ENCODE data around the gene TBXAS1. TPM values are rescaled to one million over a fixed set of nuclear protein-coding genes. Genes with fewer than 3 reads are reported as not detected.

Gene TBXAS1
- total RNA-seq, 1 experiment from 2014 or later, result 2.2 TPM

DNA sequence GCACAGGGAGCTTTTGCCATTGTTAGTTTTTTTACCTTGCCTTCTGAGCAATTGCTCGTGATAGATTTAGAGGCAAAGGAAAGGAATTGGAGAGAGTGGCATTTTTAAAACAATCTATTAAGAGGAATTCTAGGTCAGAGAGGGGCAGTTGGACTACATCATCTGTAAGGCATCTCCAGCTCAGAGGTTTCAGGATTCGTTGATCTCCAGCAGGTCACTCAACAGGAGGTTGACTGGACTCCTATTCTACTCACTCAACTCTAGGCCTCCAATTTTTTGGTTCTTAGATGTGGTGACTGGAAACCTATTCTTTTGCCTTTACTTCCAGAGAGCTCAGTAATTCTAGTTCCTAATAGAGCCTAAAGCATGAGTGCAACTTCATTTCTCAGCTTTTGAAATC is 42.8 kb downstream of the TBXAS1 start:
- CTCF ChIA-PET, result no interaction called here
- H3K4me3 ChIP-seq, result no peak overlapping the region
- no peak overlapping the region for H3K27ac ChIP-seq
- H3K4me1 ChIP-seq (replicated peaks; ENCODE audit: insufficient read depth), result no peaks in the 10 kb centered on the region
- H3K27me3 ChIP-seq (ENCODE audit: insufficient read depth, low read depth), result no peaks in the 10 kb centered on the region
- DNase-seq, result no peak
- H2AFZ ChIP-seq, result no peak overlapping the region
- H3K9me2 ChIP-seq (ENCODE audit: insufficient read depth), result no peaks in the 10 kb centered on the region
- H3K79me2 ChIP-seq (ENCODE audit: low read depth), result no peaks in the 10 kb centered on the region
- no peaks in the 10 kb centered on the region for H3F3A ChIP-seq (ENCODE audit: insufficient read depth, low read depth)
- H3K9me3 ChIP-seq (ENCODE audit: insufficient read depth, low read depth), result no peaks in the 10 kb centered on the region
- no TSS peak for BruUV-seq (replicated peaks)
- no peaks in the 10 kb centered on the region for H3K36me3 ChIP-seq (ENCODE audit: low read depth)
- no peaks in the 10 kb centered on the region; the same call in 1 of the 2 replicates for H4K20me1 ChIP-seq (ENCODE audit: insufficient read depth)
- TF ChIP-seq, protein P1, sequence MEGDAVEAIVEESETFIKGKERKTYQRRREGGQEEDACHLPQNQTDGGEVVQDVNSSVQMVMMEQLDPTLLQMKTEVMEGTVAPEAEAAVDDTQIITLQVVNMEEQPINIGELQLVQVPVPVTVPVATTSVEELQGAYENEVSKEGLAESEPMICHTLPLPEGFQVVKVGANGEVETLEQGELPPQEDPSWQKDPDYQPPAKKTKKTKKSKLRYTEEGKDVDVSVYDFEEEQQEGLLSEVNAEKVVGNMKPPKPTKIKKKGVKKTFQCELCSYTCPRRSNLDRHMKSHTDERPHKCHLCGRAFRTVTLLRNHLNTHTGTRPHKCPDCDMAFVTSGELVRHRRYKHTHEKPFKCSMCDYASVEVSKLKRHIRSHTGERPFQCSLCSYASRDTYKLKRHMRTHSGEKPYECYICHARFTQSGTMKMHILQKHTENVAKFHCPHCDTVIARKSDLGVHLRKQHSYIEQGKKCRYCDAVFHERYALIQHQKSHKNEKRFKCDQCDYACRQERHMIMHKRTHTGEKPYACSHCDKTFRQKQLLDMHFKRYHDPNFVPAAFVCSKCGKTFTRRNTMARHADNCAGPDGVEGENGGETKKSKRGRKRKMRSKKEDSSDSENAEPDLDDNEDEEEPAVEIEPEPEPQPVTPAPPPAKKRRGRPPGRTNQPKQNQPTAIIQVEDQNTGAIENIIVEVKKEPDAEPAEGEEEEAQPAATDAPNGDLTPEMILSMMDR (conservative IDR thresholded peaks at IDR 0.05), result no peak
- TF ChIP-seq EZH2 (IDR thresholded peaks at IDR 0.05; ENCODE audit: low read depth), result no peak
- POLR2A ChIA-PET (ENCODE audit: unreplicated experiment), result interaction anchor here (1.0 kb wide), 1 partner anchor 9 kb away, joined by 3 read pairs; no protein-coding TSS in a partner anchor
- intact Hi-C loops (cut with micrococcal nuclease; ENCODE audit: unreplicated experiment), result no loop called here
- H3K4me2 ChIP-seq, result no peak overlapping the region

DNA sequence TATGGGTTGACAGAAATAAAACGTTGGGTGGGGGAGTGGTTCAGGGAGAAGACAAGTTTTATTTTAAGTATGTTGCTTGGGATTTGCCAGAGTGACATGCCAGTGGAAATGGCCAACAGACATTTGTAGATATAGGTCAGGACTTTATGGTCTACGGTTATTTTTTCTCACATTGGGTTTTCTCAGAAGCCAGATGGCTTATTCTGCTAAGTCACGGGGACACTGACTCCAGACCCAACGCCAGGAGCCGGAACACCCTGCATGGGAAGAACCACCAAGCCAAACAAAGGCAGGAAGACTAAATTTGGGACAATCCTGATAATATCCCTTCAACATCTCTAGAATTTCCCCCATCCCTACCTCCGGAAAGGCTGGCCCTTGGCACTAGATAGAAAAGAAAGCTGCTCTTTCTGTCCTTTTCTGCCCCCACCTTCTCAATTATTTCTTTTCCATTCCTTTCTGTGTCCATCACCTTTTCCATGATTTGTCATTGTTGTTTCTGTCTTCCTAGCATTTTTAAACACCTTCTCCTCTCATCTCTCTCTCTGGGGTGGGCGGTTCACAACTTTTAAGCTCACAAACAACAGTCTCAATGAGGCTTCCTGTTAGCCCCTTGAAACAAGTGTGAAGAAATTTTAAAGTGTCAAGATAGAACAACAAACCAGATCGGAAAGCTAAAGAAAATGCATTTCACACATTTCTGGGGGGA is 44.7 kb downstream of the TBXAS1 start:
- Histone ChIP-seq H3K27me3 (ENCODE audit: insufficient read depth, low read depth) (no peaks in the 10 kb centered on the region), H3K36me3 (ENCODE audit: low read depth) (no peaks in the 10 kb centered on the region), H3K9me3 (ENCODE audit: insufficient read depth, low read depth) (no peaks in the 10 kb centered on the region), H3K79me2 (ENCODE audit: low read depth) (no peaks in the 10 kb centered on the region), H4K20me1 (ENCODE audit: insufficient read depth) (no peaks in the 10 kb centered on the region; the same call in 1 of the 2 replicates), H3K27ac (no peak overlapping the region), H3K4me1 (replicated peaks; ENCODE audit: insufficient read depth) (no peaks in the 10 kb centered on the region), H3K4me2 (no peak overlapping the region), H3F3A (ENCODE audit: insufficient read depth, low read depth) (no peaks in the 10 kb centered on the region), H2AFZ (no peak overlapping the region), H3K9me2 (ENCODE audit: insufficient read depth) (no peaks in the 10 kb centered on the region), H3K4me3 (no peak overlapping the region)
- POLR2A ChIA-PET (ENCODE audit: unreplicated experiment), result no interaction called here
- TF ChIP-seq, protein P1 (conservative IDR thresholded peaks at IDR 0.05), result no peak
- no peak for TF ChIP-seq EZH2 (IDR thresholded peaks at IDR 0.05; ENCODE audit: low read depth)
- CTCF ChIA-PET, result no interaction called here
- DNase-seq, result no peak
- no TSS peak for BruUV-seq (replicated peaks)
- intact Hi-C loops (cut with micrococcal nuclease; ENCODE audit: unreplicated experiment), result no loop called here

DNA sequence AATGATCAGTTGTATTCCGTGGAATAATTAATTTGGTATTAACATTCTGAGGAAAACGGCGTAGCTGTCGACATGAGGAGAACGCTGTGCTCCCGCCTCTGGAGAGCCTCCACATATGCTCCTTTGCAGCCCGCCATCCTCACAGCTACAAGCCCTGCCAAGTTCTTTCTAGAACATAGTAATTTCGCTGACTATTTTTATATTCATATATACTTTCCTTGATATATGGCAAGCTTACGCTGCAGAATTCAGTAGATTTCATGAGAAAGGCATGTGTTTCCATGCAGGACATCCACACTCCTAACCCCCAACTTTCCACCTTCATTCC is 45.2 kb downstream of the TBXAS1 start:
- H3K36me3 ChIP-seq (ENCODE audit: low read depth), result no peaks in the 10 kb centered on the region
- H3K27ac ChIP-seq, result no peak overlapping the region
- no peaks in the 10 kb centered on the region for H3F3A ChIP-seq (ENCODE audit: insufficient read depth, low read depth)
- H3K27me3 ChIP-seq (ENCODE audit: insufficient read depth, low read depth), result no peaks in the 10 kb centered on the region
- no TSS peak for BruUV-seq (replicated peaks)
- CTCF ChIA-PET, result no interaction called here
- DNase-seq, result no peak
- no peaks in the 10 kb centered on the region for H3K79me2 ChIP-seq (ENCODE audit: low read depth)
- H2AFZ ChIP-seq, result no peak overlapping the region
- no peaks in the 10 kb centered on the region for H3K9me3 ChIP-seq (ENCODE audit: insufficient read depth, low read depth)
- H3K4me3 ChIP-seq, result no peak overlapping the region
- intact Hi-C loops (cut with micrococcal nuclease; ENCODE audit: unreplicated experiment), result no loop called here
- no peak for TF ChIP-seq EZH2 (IDR thresholded peaks at IDR 0.05; ENCODE audit: low read depth)
- TF ChIP-seq, protein P1 (conservative IDR thresholded peaks at IDR 0.05), result no peak
- no peaks in the 10 kb centered on the region for H3K9me2 ChIP-seq (ENCODE audit: insufficient read depth)
- H3K4me1 ChIP-seq (replicated peaks; ENCODE audit: insufficient read depth), result no peaks in the 10 kb centered on the region
- POLR2A ChIA-PET (ENCODE audit: unreplicated experiment), result no interaction called here
- no peak overlapping the region for H3K4me2 ChIP-seq
- no peaks in the 10 kb centered on the region; the same call in 1 of the 2 replicates for H4K20me1 ChIP-seq (ENCODE audit: insufficient read depth)
